ENCODE measurements around the gene UFSP2. TPM values are rescaled to one million over a fixed set of nuclear protein-coding genes. Genes with fewer than 3 reads are reported as not detected.

Gene UFSP2
- total RNA-seq, 1 experiment from 2014 or later: 22.7 TPM

GRCh38 chr4:185471235-185472102 lies 45.7 kb upstream of the UFSP2 start, which contains the start of gene CCDC110:
TSS of gene CCDC110 (minus strand) at chr4:185471733. CDS start at chr4:185471683, 50 bp downstream.
- Histone ChIP-seq H3K27ac (no peak within 1 kb of the TSS), H3F3A (ENCODE audit: insufficient read depth, low read depth) (no peaks in the 10 kb centered on the region), H2AFZ (peak within 1 kb of the TSS; percentile 88), H3K4me1 (replicated peaks; ENCODE audit: insufficient read depth) (0 out of 2 replicates have a peak, but pooled peaks cover 4% of the 10 kb centered on the region), H3K79me2 (ENCODE audit: low read depth) (no peaks in the 10 kb centered on the region), H3K36me3 (ENCODE audit: low read depth) (no peaks in the 10 kb centered on the region), H3K4me3 (peak within 1 kb of the TSS; percentile 73), H3K27me3 (ENCODE audit: insufficient read depth, low read depth) (no peaks in the 10 kb centered on the region), H3K4me2 (peak within 1 kb of the TSS; percentile 92), H3K9me2 (ENCODE audit: insufficient read depth) (no peaks in the 10 kb centered on the region), H4K20me1 (ENCODE audit: insufficient read depth) (no peaks in the 10 kb centered on the region), H3K9me3 (ENCODE audit: insufficient read depth, low read depth) (no peaks in the 10 kb centered on the region)
- CTCF ChIA-PET: interaction anchor here (0.7 kb wide), 1 partner anchor 128 kb away, joined by 3 read pairs; no protein-coding TSS in a partner anchor
- peak; percentile 46 to 91 for DNase-seq
- no peak for TF ChIP-seq EZH2 (IDR thresholded peaks at IDR 0.05; ENCODE audit: low read depth)
- peak; percentile 52; the same call in 1 of the 2 replicates for TF ChIP-seq CTCF (conservative IDR thresholded peaks at IDR 0.05)
- POLR2A ChIA-PET (ENCODE audit: unreplicated experiment): no interaction called here
- BruUV-seq (replicated peaks): no TSS peak
- intact Hi-C loops (cut with micrococcal nuclease; ENCODE audit: unreplicated experiment): loop anchor here (1.0 to 10.0 kb wide), 6 partner anchors 63 to 566 kb away; partner anchors contain the start of genes ANKRD37, CFAP97, PDLIM3 and SNX25

- no peaks in the 10 kb centered on the region for H3F3A ChIP-seq (ENCODE audit: insufficient read depth, low read depth)
- peak overlapping the region; percentile 88 for H2AFZ ChIP-seq
- ChIA-PET POLR2A (ENCODE audit: unreplicated experiment) (no interaction called here), CTCF (no interaction called here)
- H3K36me3 ChIP-seq (ENCODE audit: low read depth): no peaks in the 10 kb centered on the region
- no peaks in the 10 kb centered on the region for H3K27me3 ChIP-seq (ENCODE audit: insufficient read depth, low read depth)
- H3K4me1 ChIP-seq (replicated peaks; ENCODE audit: insufficient read depth): 0 out of 2 replicates have a peak, but pooled peaks cover 4% of the 10 kb centered on the region
- BruUV-seq (replicated peaks): TSS peak; percentile 79
- intact Hi-C loops (cut with micrococcal nuclease; ENCODE audit: unreplicated experiment): loop anchor here (1.0 to 10.0 kb wide), 6 partner anchors 64 to 567 kb away; partner anchors contain the start of genes ANKRD37, CFAP97, PDLIM3 and SNX25
- no peaks in the 10 kb centered on the region for H3K79me2 ChIP-seq (ENCODE audit: low read depth)
- no peak overlapping the region for H3K27ac ChIP-seq
- TF ChIP-seq CTCF (conservative IDR thresholded peaks at IDR 0.05) (no peak), EZH2 (IDR thresholded peaks at IDR 0.05; ENCODE audit: low read depth) (no peak)
- DNase-seq: peak; percentile 41 to 61
- no peaks in the 10 kb centered on the region for H3K9me3 ChIP-seq (ENCODE audit: insufficient read depth, low read depth)
- H3K4me3 ChIP-seq: peak overlapping the region; percentile 73
- H4K20me1 ChIP-seq (ENCODE audit: insufficient read depth): no peaks in the 10 kb centered on the region
- H3K9me2 ChIP-seq (ENCODE audit: insufficient read depth): no peaks in the 10 kb centered on the region
- peak overlapping the region; percentile 92 for H3K4me2 ChIP-seq
Observed at GRCh38 chr4:185470501-185471195, 44.9 kb upstream of the UFSP2 start.

- Histone ChIP-seq H3K9me3 (ENCODE audit: insufficient read depth, low read depth) (no peaks in the 10 kb centered on the region), H2AFZ (no peak overlapping the region), H3K9me2 (ENCODE audit: insufficient read depth) (no peaks in the 10 kb centered on the region), H3K27ac (no peak overlapping the region), H4K20me1 (ENCODE audit: insufficient read depth) (no peaks in the 10 kb centered on the region), H3K27me3 (ENCODE audit: insufficient read depth, low read depth) (no peaks in the 10 kb centered on the region), H3K4me2 (no peak overlapping the region), H3F3A (ENCODE audit: insufficient read depth, low read depth) (no peaks in the 10 kb centered on the region), H3K4me1 (replicated peaks; ENCODE audit: insufficient read depth) (0 out of 2 replicates have a peak, but pooled peaks cover 4% of the 10 kb centered on the region), H3K36me3 (ENCODE audit: low read depth) (no peaks in the 10 kb centered on the region), H3K79me2 (ENCODE audit: low read depth) (no peaks in the 10 kb centered on the region), H3K4me3 (no peak overlapping the region)
- BruUV-seq (replicated peaks): no TSS peak
- ChIA-PET CTCF (no interaction called here), POLR2A (ENCODE audit: unreplicated experiment) (no interaction called here)
- TF ChIP-seq EZH2 (IDR thresholded peaks at IDR 0.05; ENCODE audit: low read depth) (no peak), CTCF (conservative IDR thresholded peaks at IDR 0.05) (no peak)
- DNase-seq: no peak
- intact Hi-C loops (cut with micrococcal nuclease; ENCODE audit: unreplicated experiment): loop anchor here (2.0 to 10.0 kb wide), 5 partner anchors 65 to 568 kb away; partner anchors contain the start of genes ANKRD37, CFAP97, PDLIM3 and SNX25
Observed at GRCh38 chr4:185469580-185470154, 43.9 kb upstream of the UFSP2 start.
